Measurements from ENCODE around the gene AGFG2.
"Not testable (repeated sequence)": the region's sequence is repeated elsewhere in the genome, so short reads cannot be mapped to it uniquely, and the experiment has no call there.

AGFG2 gene

GRCh38 chr7:100532165-100533022 lies 6.6 kb upstream of the AGFG2 start:
- in situ Hi-C loops (cut with HindIII; ENCODE audit: low pct_ligation_motif_present, low sequenced_read_pairs) = no loop called here
- DNase-seq = no peak

GRCh38 chr7:100535982-100536381 lies 3.0 kb upstream of the AGFG2 start:
- DNase-seq; H3K27ac ChIP-seq; H3K27me3 ChIP-seq (replicated peaks); H3K4me3 ChIP-seq (ENCODE audit: low read depth, low read length); in situ Hi-C loops (cut with HindIII; ENCODE audit: low pct_ligation_motif_present, low sequenced_read_pairs); H3K36me3 ChIP-seq (replicated peaks): not testable (repeated sequence)

More at GRCh38 chr7:100532165-100533022, 6.6 kb upstream of the AGFG2 start:
- Histone ChIP-seq H3K27me3 (replicated peaks) (no peaks in the 10 kb centered on the region), H3K4me3 (ENCODE audit: low read depth, low read length) (no peak overlapping the region), H3K27ac (no peak overlapping the region), H3K36me3 (replicated peaks) (no peaks in the 10 kb centered on the region)
- TF ChIP-seq CTCF (IDR thresholded peaks at IDR 0.05; ENCODE audit: low read depth, low read length, missing control alignments) = no peak

- H3K27ac ChIP-seq; H3K36me3 ChIP-seq (replicated peaks); in situ Hi-C loops (cut with HindIII; ENCODE audit: low pct_ligation_motif_present, low sequenced_read_pairs); H3K27me3 ChIP-seq (replicated peaks); DNase-seq; H3K4me3 ChIP-seq (ENCODE audit: low read depth, low read length): not testable (repeated sequence)
These were observed 2.3 kb upstream of the AGFG2 start for GRCh38 chr7:100536695-100537094.

DNA sequence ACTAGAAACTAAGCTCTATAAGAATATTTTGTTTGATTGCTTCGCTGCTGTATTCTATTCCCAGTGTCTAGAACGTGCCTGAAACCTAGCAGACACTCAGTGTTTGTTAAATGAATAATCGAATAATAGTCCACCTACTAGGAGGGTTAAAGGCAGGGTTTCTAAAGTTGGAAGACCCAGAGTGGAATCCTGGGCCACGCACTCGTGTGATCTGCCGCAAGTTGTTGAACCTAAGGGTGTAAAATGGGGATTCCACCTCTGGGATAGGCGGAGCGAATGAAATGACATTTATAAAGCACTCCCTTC lies 702 bp upstream of the AGFG2 start:
- DNase-seq = no peak
- no peaks in the 10 kb centered on the region for H3K27me3 ChIP-seq (replicated peaks)
- H3K4me3 ChIP-seq (ENCODE audit: low read depth, low read length) = peak overlapping the region; percentile 45
- in situ Hi-C loops (cut with HindIII; ENCODE audit: low pct_ligation_motif_present, low sequenced_read_pairs) = no loop called here
- no peaks in the 10 kb centered on the region for H3K36me3 ChIP-seq (replicated peaks)
- H3K27ac ChIP-seq = no peak overlapping the region
- no peak for TF ChIP-seq CTCF (IDR thresholded peaks at IDR 0.05; ENCODE audit: low read depth, low read length, missing control alignments)

- Histone ChIP-seq H3K27ac (no peak overlapping the region), H3K4me3 (ENCODE audit: low read depth, low read length) (peak overlapping the region; percentile 69), H3K36me3 (replicated peaks) (no peaks in the 10 kb centered on the region), H3K27me3 (replicated peaks) (no peaks in the 10 kb centered on the region)
- in situ Hi-C loops (cut with HindIII; ENCODE audit: low pct_ligation_motif_present, low sequenced_read_pairs) = no loop called here
- TF ChIP-seq CTCF (IDR thresholded peaks at IDR 0.05; ENCODE audit: low read depth, low read length, missing control alignments) = no peak
- no peak for DNase-seq
These were observed 518 bp downstream of the AGFG2 start for GRCh38 chr7:100539436-100540006.

DNA sequence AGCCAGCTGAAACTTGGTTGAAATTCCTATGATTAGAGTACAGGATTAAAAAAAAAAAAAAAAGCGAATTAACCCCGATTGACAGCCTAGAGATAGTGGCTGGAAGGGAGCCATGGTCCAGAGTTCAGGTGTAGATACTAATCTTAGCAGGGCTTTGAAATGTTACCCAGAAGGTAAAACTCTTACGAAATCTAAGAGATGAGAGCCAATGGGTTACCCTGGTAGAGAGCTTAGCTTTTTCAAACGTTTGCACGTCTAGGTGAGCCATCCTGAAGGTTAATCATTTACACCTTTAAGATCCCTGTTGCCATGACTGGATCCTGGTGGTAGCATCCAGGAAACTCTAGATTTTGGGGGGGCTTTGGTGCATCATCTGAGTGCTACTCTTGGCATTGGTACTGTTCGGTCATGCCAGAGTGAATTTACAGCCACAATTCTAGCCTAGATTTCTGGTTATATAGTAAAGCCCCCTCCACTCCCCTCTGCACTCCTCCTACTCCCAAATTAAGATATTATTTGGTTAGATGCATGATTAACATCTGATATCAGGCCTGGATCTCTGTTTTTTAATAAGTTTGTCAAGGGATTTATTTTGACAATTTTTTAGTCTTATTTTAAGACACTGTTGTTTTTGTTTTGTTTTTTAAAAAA lies 1.2 kb downstream of the AGFG2 start:
- in situ Hi-C loops (cut with HindIII; ENCODE audit: low pct_ligation_motif_present, low sequenced_read_pairs) = no loop called here
- no peak for TF ChIP-seq CTCF (IDR thresholded peaks at IDR 0.05; ENCODE audit: low read depth, low read length, missing control alignments)
- H3K27me3 ChIP-seq (replicated peaks) = no peaks in the 10 kb centered on the region
- H3K27ac ChIP-seq = no peak overlapping the region
- no peak for DNase-seq
- H3K36me3 ChIP-seq (replicated peaks) = no peaks in the 10 kb centered on the region
- H3K4me3 ChIP-seq (ENCODE audit: low read depth, low read length) = peak overlapping the region; percentile 69

GRCh38 chr7:100541309-100541708 lies 2.3 kb downstream of the AGFG2 start:
- H3K36me3 ChIP-seq (replicated peaks); H3K27ac ChIP-seq; H3K4me3 ChIP-seq (ENCODE audit: low read depth, low read length); DNase-seq; H3K27me3 ChIP-seq (replicated peaks); in situ Hi-C loops (cut with HindIII; ENCODE audit: low pct_ligation_motif_present, low sequenced_read_pairs): not testable (repeated sequence)

All from brain microvascular endothelial cell (primary cell).